Stimulated activated CD8-positive, alpha-beta memory T cell treated with anti-CD3 and anti-CD28 coated beads, Interleukin-15, amount 100 ng/mL, for 1 hour (primary cell): ENCODE data around the gene TUB.

Experiments
- DNase-seq: peaks from one replicate; pipeline ENCODE4 v3.0.0-alpha.2; 2020; ENCODE audit warnings: low read depth

TUB gene

GRCh38 chr11:8047382-8047781 lies 33.6 kb upstream of the TUB start:
- no peak for DNase-seq

GRCh38 chr11:8049084-8049483 lies 31.9 kb upstream of the TUB start:
- DNase-seq: no peak

- DNase-seq: no peak
Observed at GRCh38 chr11:8055091-8055835, 25.7 kb upstream of the TUB start.

- DNase-seq: no peak
Observed at GRCh38 chr11:8055836-8056526, 25.0 kb upstream of the TUB start.

- no peak for DNase-seq
Observed at GRCh38 chr11:8056810-8057463, 24.1 kb upstream of the TUB start.

GRCh38 chr11:8058216-8058615 lies 22.8 kb upstream of the TUB start:
- no peak for DNase-seq

GRCh38 chr11:8059030-8059429 lies 22.0 kb upstream of the TUB start:
- no peak for DNase-seq

GRCh38 chr11:8059571-8060011 lies 21.4 kb upstream of the TUB start:
- no peak for DNase-seq

GRCh38 chr11:8060146-8060719 lies 20.8 kb upstream of the TUB start:
- no peak for DNase-seq

GRCh38 chr11:8060801-8061554 lies 20.0 kb upstream of the TUB start:
- no peak for DNase-seq

- DNase-seq: no peak
Observed at GRCh38 chr11:8061555-8062428, 19.2 kb upstream of the TUB start.

- no peak for DNase-seq
Observed at GRCh38 chr11:8062781-8063257, 18.2 kb upstream of the TUB start.

- no peak for DNase-seq
Observed at GRCh38 chr11:8063324-8063723, 17.7 kb upstream of the TUB start.

- DNase-seq: no peak
Observed at GRCh38 chr11:8065031-8065430, 16.0 kb upstream of the TUB start.

GRCh38 chr11:8066036-8066910 lies 14.7 kb upstream of the TUB start:
- no peak for DNase-seq

GRCh38 chr11:8066911-8067455 lies 14.0 kb upstream of the TUB start:
- no peak for DNase-seq

GRCh38 chr11:8067567-8067928 lies 13.5 kb upstream of the TUB start:
- DNase-seq: no peak

GRCh38 chr11:8067929-8068575 lies 13.0 kb upstream of the TUB start:
- DNase-seq: no peak

GRCh38 chr11:8068605-8069221 lies 12.3 kb upstream of the TUB start:
- DNase-seq: no peak
